ENCODE results near the gene ROR2. TPM values are rescaled to one million over a fixed set of nuclear protein-coding genes. Genes with fewer than 3 reads are reported as not detected.

Gene ROR2
- total and polyA plus RNA-seq, 2 of the 8 experiments (the other 6 are each of a cell fraction or from before 2014, with no cell fraction given) = 2.7 to 4.3 TPM

DNA sequence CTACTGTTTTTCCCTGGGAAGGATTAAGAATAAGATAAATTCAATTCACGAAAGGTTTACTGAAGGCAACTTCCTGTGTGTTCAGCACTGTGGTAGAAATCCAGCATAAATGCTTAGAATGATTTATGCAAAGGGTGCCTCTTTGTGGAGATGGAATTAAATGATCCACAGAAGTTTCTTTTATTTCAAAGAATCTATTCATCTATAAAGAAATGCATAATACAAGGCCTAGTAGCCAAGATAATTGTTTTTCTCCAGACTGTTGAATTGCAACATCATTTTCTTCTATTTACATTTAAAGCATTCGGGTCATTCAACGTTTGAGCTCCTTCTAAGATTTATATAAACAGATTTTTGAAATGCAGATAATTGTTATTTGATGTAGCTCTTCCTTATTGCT lies 387.6 kb downstream of the ROR2 start (continued):
- no peak for TF ChIP-seq RAD21 (IDR thresholded peaks at IDR 0.05 in 1 of 2, conservative IDR thresholded peaks at IDR 0.05 in 1 of 2; ENCODE audit: low read depth in 2 of 2, low read length in 2 of 2)
- TF ChIP-seq KDM1A (IDR thresholded peaks at IDR 0.05; ENCODE audit: borderline replicate concordance, low read length) = no peak

Data from H1 (cell line).